Activated T-cell treated with anti-CD3 and anti-CD28 coated beads, Interleukin-2, amount 50 U/mL, for 72 hours (primary cell): Measurements from ENCODE around the gene IFIT1. TPM values are rescaled to one million over a fixed set of nuclear protein-coding genes. Genes with fewer than 3 reads are reported as not detected.
"Not testable (repeated sequence)": the region's sequence is repeated elsewhere in the genome, so short reads cannot be mapped to it uniquely, and the experiment has no call there.

Source experiments
- ATAC-seq, 2 donors: fragments of 150-1000 bp; cut with Tn5 transposase; replicated peaks in 1 of 2; 2 replicates each; pipeline ENCODE4 v1.10.0; 2021; ENCODE audit warnings: moderate library complexity in 2 of 2, mild to moderate bottlenecking in 1 of 2
- DNase-seq, 2 donors: peaks; one replicate each; pipeline ENCODE4 v3.0.0; 2021 to 2022; ENCODE audit warnings: mixed read lengths in 1 of 2
- H3K27ac Mint-ChIP-seq: one replicate; pipeline ENCODE4 v1.8.0; 2022; ENCODE audit warnings: mild to moderate bottlenecking, moderate library complexity, mixed read lengths
- H3K27me3 Mint-ChIP-seq: one replicate; pipeline ENCODE4 v1.8.0; 2022; ENCODE audit warnings: low read depth, mixed read lengths
- H3K36me3 Mint-ChIP-seq, 2 donors: one replicate each; pipeline ENCODE4 v1.8.0; 2022; ENCODE audit warnings: mixed read lengths in 2 of 2, mild to moderate bottlenecking in 1 of 2; ENCODE audit not compliant: insufficient read depth in 2 of 2
- H3K4me1 Mint-ChIP-seq: one replicate; pipeline ENCODE4 v1.8.0; 2022; ENCODE audit warnings: low read depth, mixed read lengths
- H3K4me3 Mint-ChIP-seq, 2 donors: one replicate each; pipeline ENCODE4 v1.8.0; 2022; ENCODE audit warnings: mild to moderate bottlenecking in 2 of 2, mixed read lengths in 2 of 2, moderate library complexity in 2 of 2
- H3K9me3 Mint-ChIP-seq, 2 donors: one replicate each; pipeline ENCODE4 v1.8.0; 2022; ENCODE audit warnings: mixed read lengths in 2 of 2
- total RNA-seq, 2 donors: library from RNA; stranded (reverse); gene quantifications; one replicate each; pipeline ENCODE4 v1.2.3, GENCODE V29; 2022

The IFIT1 gene
- total RNA-seq, 2 donors from 2014 or later: 0.79 to 2.7 TPM

DNA sequence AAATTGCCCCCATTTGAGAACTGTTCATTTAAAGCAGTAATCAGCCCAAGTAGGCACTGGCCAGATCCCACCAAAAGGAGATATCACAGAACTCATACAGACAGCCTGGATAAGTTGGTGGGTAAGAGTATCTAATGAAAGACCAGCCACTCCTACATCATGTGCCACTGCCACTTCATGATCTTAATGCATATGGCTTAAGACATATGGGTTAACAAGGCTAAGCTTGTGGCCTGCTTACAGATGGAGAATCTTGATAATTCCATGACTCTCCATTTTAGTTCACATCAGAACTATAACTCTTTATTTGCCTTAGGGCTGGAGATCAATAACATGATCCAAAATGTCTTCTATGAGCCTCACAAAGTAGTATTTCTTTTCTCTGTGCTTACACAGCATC, 21.3 kb upstream of the IFIT1 start:
- peaks cover 14% of the 10 kb centered on the region for H3K4me1 Mint-ChIP-seq
- no peaks in the 10 kb centered on the region for H3K36me3 Mint-ChIP-seq
- ATAC-seq (no peak), DNase-seq (no peak)
- no peak overlapping the region for H3K27ac Mint-ChIP-seq
- H3K27me3 Mint-ChIP-seq: no peaks in the 10 kb centered on the region
- H3K9me3 Mint-ChIP-seq: no peaks in the 10 kb centered on the region
- H3K4me3 Mint-ChIP-seq: no peak overlapping the region

GRCh38 chr10:89371987-89372386, 20.4 kb upstream of the IFIT1 start:
- Mint-ChIP-seq H3K36me3 (no peaks in the 10 kb centered on the region), H3K27me3 (no peaks in the 10 kb centered on the region), H3K4me3 (no peak overlapping the region), H3K27ac (no peak overlapping the region), H3K4me1 (peaks cover 14% of the 10 kb centered on the region), H3K9me3 (no peaks in the 10 kb centered on the region)
- DNase-seq (no peak), ATAC-seq (no peak)

DNA sequence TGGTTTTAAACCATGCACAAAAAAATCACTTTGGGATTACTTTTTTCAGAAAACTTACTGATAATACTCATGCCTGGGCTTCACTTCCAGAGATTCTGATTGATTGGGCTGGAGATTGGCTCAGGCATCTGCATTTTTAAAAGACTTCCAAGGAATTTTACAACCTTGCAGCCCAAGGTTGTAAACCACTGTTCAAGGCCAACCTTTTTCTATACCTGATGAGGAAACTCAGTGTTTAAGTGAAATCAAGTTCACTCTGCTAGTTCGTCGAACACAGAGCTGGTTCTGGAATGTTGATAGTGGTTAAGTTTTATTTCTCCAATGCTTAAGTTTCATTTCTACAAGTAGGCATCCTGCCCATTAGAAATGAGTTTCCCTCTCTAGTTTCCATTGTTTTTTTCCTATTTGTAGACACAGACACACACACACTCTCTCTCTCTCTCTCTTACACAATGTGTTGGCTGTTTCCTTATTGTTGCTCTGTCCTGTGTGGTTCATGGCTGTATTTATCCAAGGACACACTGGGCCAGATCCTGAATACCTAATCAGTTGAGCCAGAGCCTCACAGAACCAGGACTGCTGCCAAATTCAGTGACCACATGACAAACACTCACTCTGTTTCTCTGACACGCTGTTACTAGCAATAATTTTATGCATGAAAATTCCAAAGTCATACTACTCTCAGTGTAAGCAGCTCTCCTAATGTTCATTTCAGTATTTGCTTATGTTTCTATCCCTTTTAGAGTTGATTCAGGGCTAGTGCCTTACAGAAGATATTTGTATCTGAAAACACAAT, 18.3 kb upstream of the IFIT1 start:
- ATAC-seq: no peak
- H3K27ac Mint-ChIP-seq: no peak overlapping the region
- no peaks in the 10 kb centered on the region for H3K9me3 Mint-ChIP-seq

GRCh38 chr10:89374713-89375141, 17.7 kb upstream of the IFIT1 start:
- Mint-ChIP-seq H3K4me1 (no peaks in the 10 kb centered on the region), H3K27ac (no peak overlapping the region), H3K27me3 (no peaks in the 10 kb centered on the region), H3K4me3 (no peak overlapping the region), H3K36me3 (no peaks in the 10 kb centered on the region), H3K9me3 (no peaks in the 10 kb centered on the region)
- DNase-seq (no peak), ATAC-seq (no peak)

More for the DNA sequence above, 18.3 kb upstream of the IFIT1 start:
- H3K36me3 Mint-ChIP-seq: no peaks in the 10 kb centered on the region
- H3K27me3 Mint-ChIP-seq: no peaks in the 10 kb centered on the region
- peaks cover 3% of the 10 kb centered on the region for H3K4me1 Mint-ChIP-seq
- H3K4me3 Mint-ChIP-seq: no peak overlapping the region
- DNase-seq: no peak

GRCh38 chr10:89377705-89378637, 14.5 kb upstream of the IFIT1 start, which contains the start of gene IFIT1B:
Gene IFIT1B (plus strand): TSS chr10:89378056. CDS start chr10:89378136, 80 bp downstream.
- Mint-ChIP-seq H3K36me3 (no peaks in the 10 kb centered on the region), H3K27ac (no peak within 1 kb of the TSS), H3K4me3 (no peak within 1 kb of the TSS), H3K9me3 (no peaks in the 10 kb centered on the region), H3K4me1 (peaks cover 6% of the 10 kb centered on the region), H3K27me3 (no peaks in the 10 kb centered on the region)
- ATAC-seq (no peak), DNase-seq (no peak)

DNA sequence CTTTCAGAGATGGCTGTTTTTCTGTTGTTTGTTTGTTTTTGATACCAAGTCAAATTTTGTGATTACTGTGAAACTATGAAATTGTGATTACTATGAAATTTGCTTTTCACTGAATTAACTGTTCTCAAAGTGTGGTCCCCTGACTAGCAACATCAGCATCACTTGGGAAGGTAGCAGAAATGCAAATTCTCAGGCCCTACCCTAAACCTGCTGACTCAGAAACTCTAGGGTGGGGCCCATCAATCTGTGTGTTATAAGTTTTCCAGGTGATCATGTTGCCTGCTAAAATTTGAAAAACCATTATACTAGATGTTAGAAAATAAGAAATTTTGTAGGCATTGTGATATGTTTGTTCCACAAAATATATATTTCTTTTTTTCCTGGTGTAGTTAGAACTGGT, 13.3 kb upstream of the IFIT1 start:
- Mint-ChIP-seq H3K27ac (no peak overlapping the region), H3K4me1 (peaks cover 9% of the 10 kb centered on the region), H3K4me3 (no peak overlapping the region), H3K27me3 (no peaks in the 10 kb centered on the region), H3K36me3 (no peaks in the 10 kb centered on the region), H3K9me3 (no peaks in the 10 kb centered on the region)
- ATAC-seq (no peak), DNase-seq (no peak)

DNA sequence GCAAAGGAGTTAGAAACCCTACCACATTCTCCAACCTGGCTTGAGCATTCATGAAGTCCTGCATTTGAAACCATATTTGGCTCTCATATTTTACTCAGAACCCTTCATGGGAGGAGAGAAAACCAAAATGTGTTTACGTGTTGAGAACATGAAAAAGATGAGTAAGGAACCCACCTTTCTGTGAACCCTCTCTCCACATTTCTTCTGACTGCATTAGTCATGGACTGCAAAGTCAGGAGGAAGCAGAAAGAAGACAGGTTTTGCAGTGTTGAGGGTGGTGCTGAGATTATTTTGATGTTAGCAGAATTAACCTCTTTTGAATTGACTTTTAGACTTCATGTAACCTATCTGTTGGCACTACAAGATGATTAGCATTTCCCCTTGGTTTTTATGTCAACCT, 9.7 kb upstream of the IFIT1 start:
- DNase-seq (no peak), ATAC-seq (peak; percentile 72 to 80)
- Mint-ChIP-seq H3K9me3 (no peaks in the 10 kb centered on the region), H3K27me3 (no peaks in the 10 kb centered on the region), H3K36me3 (no peaks in the 10 kb centered on the region), H3K4me1 (peaks cover 9% of the 10 kb centered on the region), H3K4me3 (no peak overlapping the region), H3K27ac (no peak overlapping the region)

DNA sequence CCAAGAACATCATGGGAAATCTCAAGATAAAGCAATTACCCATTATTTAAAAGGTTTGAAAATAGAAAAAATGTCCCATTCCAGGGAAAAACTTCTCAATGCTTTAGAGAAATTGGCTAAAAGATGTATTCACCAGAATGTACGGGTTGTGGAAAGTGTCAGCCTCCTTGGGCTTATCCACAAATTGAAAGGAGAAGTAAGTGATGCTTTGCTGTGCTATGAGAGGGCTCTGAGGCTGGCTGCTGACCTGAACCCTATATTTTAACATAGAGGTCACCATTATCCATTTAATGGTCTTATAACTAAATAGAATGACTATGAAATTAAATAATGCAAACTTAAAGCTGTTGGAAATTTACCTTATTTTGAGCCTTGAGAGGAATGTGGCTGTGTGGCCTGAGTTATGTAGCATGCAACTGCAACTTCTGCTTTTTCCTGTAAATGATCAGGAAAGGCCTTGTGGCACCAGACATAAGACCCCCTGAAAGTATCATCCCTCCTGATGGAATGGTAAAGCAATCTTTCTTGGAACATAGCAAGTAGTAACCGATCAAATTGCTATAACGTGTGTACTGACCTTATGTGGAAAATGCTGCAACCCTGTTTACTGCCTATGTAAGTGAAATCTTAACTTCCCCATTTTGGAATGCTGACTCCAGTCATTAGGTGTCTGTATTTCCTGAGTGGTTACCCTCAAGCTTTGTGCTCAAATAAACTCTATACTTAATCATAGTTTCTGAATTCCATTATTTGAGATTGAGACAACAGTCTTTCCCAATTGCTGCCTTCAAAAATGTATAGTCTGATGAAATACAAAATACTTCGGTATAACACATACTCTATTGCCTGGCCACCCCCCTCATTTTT, 7.7 kb upstream of the IFIT1 start:
- H3K9me3 Mint-ChIP-seq: no peaks in the 10 kb centered on the region
- no peaks in the 10 kb centered on the region for H3K27me3 Mint-ChIP-seq
- H3K36me3 Mint-ChIP-seq: no peaks in the 10 kb centered on the region
- no peak for DNase-seq
- peaks cover 9% of the 10 kb centered on the region for H3K4me1 Mint-ChIP-seq
- no peak for ATAC-seq
- no peak overlapping the region for H3K27ac Mint-ChIP-seq
- no peak overlapping the region for H3K4me3 Mint-ChIP-seq

- Mint-ChIP-seq H3K4me3 (no peak overlapping the region), H3K9me3 (no peaks in the 10 kb centered on the region)
- no peak for ATAC-seq
Observed at GRCh38 chr10:89388806-89389205, 3.6 kb upstream of the IFIT1 start.

GRCh38 chr10:89389254-89389653, 3.2 kb upstream of the IFIT1 start:
- DNase-seq (no peak), ATAC-seq (no peak)
- no peak overlapping the region for H3K4me3 Mint-ChIP-seq
- no peaks in the 10 kb centered on the region for H3K9me3 Mint-ChIP-seq
- H3K27ac Mint-ChIP-seq: no peak overlapping the region
- no peaks in the 10 kb centered on the region for H3K36me3 Mint-ChIP-seq
- H3K27me3 Mint-ChIP-seq: no peaks in the 10 kb centered on the region
- H3K4me1 Mint-ChIP-seq: peaks cover 19% of the 10 kb centered on the region

More at GRCh38 chr10:89388806-89389205, 3.6 kb upstream of the IFIT1 start:
- DNase-seq: no peak
- H3K27me3 Mint-ChIP-seq: no peaks in the 10 kb centered on the region
- no peak overlapping the region for H3K27ac Mint-ChIP-seq
- H3K36me3 Mint-ChIP-seq: no peaks in the 10 kb centered on the region
- peaks cover 19% of the 10 kb centered on the region for H3K4me1 Mint-ChIP-seq

- Mint-ChIP-seq H3K27ac (no peak overlapping the region), H3K4me1 (peaks cover 25% of the 10 kb centered on the region), H3K9me3 (no peaks in the 10 kb centered on the region), H3K27me3 (no peaks in the 10 kb centered on the region), H3K4me3 (no peak overlapping the region), H3K36me3 (no peaks in the 10 kb centered on the region)
- DNase-seq (no peak), ATAC-seq (no peak)
Observed at GRCh38 chr10:89390476-89391225, 1.8 kb upstream of the IFIT1 start.

- not testable (repeated sequence) for H3K27me3 Mint-ChIP-seq, H3K36me3 Mint-ChIP-seq, DNase-seq, H3K27ac Mint-ChIP-seq, H3K9me3 Mint-ChIP-seq, ATAC-seq, H3K4me3 Mint-ChIP-seq
- peaks cover 25% of the 10 kb centered on the region for H3K4me1 Mint-ChIP-seq
Observed at GRCh38 chr10:89391226-89391576, 1.2 kb upstream of the IFIT1 start.
